ENCODE results near the gene RXYLT1. TPM values are rescaled to one million over a fixed set of nuclear protein-coding genes. Genes with fewer than 3 reads are reported as not detected.
A peak's percentile ranks its signal among the peaks of the same experiment; 100 is the strongest.
"Not testable (repeated sequence)": the region's sequence is repeated elsewhere in the genome, so short reads cannot be mapped to it uniquely, and the experiment has no call there.

Gene RXYLT1, protein sequence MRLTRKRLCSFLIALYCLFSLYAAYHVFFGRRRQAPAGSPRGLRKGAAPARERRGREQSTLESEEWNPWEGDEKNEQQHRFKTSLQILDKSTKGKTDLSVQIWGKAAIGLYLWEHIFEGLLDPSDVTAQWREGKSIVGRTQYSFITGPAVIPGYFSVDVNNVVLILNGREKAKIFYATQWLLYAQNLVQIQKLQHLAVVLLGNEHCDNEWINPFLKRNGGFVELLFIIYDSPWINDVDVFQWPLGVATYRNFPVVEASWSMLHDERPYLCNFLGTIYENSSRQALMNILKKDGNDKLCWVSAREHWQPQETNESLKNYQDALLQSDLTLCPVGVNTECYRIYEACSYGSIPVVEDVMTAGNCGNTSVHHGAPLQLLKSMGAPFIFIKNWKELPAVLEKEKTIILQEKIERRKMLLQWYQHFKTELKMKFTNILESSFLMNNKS
- polyA plus RNA-seq (10.2 to 17.0 TPM (median 16.5 TPM) in 3 replicates), polyA minus RNA-seq (3.9 to 6.2 TPM (median 5.5 TPM) in 3 replicates)
- polyA plus RNA-seq (2011; ENCODE audit: low read depth) = 5.9 TPM
- 11.9 and 18.2 TPM in 2 replicates for polyA plus RNA-seq (2011; cell fraction: cytosol; rRNA removed)
- 9.4 and 15.3 TPM in 2 replicates for polyA plus RNA-seq (2011; cell fraction: nucleus; rRNA removed)
- 14.6 and 15.0 TPM in 2 replicates for polyA plus RNA-seq (2012; ENCODE audit: low replicate concordance)
- polyA minus RNA-seq (2011; cell fraction: cytosol; rRNA and poly(A)+ RNA removed) = 12.1 TPM
- polyA minus RNA-seq (2011; cell fraction: nucleus; rRNA and poly(A)+ RNA removed) = 5.3 and 8.2 TPM in 2 replicates

GRCh38 chr12:63779498-63780481 is at the start of gene RXYLT1:
RXYLT1 (plus strand) TSS chr12:63779909; CDS start chr12:63779961, 52 bp downstream.
- dilution Hi-C loops (cut with MboI; ENCODE audit: extremely low pct_ligation_motif_present, low sequenced_read_pairs) = no loop called here
- Histone ChIP-seq H4K20me1 (ENCODE audit: control insufficient read depth, extremely low read depth, insufficient read depth, low read length) (no peaks in the 10 kb centered on the region), H3K27me3 (ENCODE audit: control insufficient read depth, extremely low read depth, insufficient read depth, low read length) (no peaks in the 10 kb centered on the region), H3K4me3 (ENCODE audit: control insufficient read depth in 2 of 3, extremely low read depth in 1 of 3, insufficient read depth in 2 of 3, low read depth in 1 of 3, low read length in 3 of 3) (peak within 1 kb of the TSS; percentile 85 to 90 (median 86)), H3K27ac (ENCODE audit: control insufficient read depth, insufficient read depth, low read length) (peak within 1 kb of the TSS; percentile 79), H3K9me3 (ENCODE audit: control insufficient read depth, low read depth, low read length) (no peaks in the 10 kb centered on the region), H3K4me2 (ENCODE audit: control insufficient read depth, extremely low read depth, insufficient read depth, low read depth, low read length) (peak within 1 kb of the TSS; percentile 97), H3K36me3 (ENCODE audit: control insufficient read depth in 2 of 2, extremely low read depth in 1 of 2, insufficient read depth in 2 of 2, low read length in 2 of 2) (peaks cover 6 to 9% of the 10 kb centered on the region in 2 experiments), H3K9ac (ENCODE audit: control insufficient read depth, extremely low read depth, insufficient read depth, low read length) (peak within 1 kb of the TSS; percentile 91), H3K79me2 (ENCODE audit: control insufficient read depth, insufficient read depth, low read length) (peaks cover 5% of the 10 kb centered on the region), H2AFZ (ENCODE audit: control insufficient read depth, low read length) (peak within 1 kb of the TSS; percentile 99), H3K4me1 (ENCODE audit: control insufficient read depth, extremely low read depth, insufficient read depth, low read length) (peaks cover 10% of the 10 kb centered on the region), H3K9me1 (ENCODE audit: control insufficient read depth, extremely low read depth, insufficient read depth, low read length) (no peaks in the 10 kb centered on the region)
- no peak for TF ChIP-seq EZH2 (IDR thresholded peaks at IDR 0.05; ENCODE audit: low read length)
- TF ChIP-seq, protein P1, sequence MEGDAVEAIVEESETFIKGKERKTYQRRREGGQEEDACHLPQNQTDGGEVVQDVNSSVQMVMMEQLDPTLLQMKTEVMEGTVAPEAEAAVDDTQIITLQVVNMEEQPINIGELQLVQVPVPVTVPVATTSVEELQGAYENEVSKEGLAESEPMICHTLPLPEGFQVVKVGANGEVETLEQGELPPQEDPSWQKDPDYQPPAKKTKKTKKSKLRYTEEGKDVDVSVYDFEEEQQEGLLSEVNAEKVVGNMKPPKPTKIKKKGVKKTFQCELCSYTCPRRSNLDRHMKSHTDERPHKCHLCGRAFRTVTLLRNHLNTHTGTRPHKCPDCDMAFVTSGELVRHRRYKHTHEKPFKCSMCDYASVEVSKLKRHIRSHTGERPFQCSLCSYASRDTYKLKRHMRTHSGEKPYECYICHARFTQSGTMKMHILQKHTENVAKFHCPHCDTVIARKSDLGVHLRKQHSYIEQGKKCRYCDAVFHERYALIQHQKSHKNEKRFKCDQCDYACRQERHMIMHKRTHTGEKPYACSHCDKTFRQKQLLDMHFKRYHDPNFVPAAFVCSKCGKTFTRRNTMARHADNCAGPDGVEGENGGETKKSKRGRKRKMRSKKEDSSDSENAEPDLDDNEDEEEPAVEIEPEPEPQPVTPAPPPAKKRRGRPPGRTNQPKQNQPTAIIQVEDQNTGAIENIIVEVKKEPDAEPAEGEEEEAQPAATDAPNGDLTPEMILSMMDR (optimal IDR thresholded peaks at IDR 0.05 in 1 of 3, IDR thresholded peaks at IDR 0.05 in 1 of 3, conservative IDR thresholded peaks at IDR 0.05 in 1 of 3; ENCODE audit: extremely low read depth in 1 of 3, insufficient read depth in 2 of 3, low read length in 3 of 3) = no peak
- peak; percentile 71 for FAIRE-seq
- DNase-seq (ENCODE audit: low read depth, low spot score) = no peak

GRCh38 chr12:63732779-63733178 is 46.9 kb upstream of the RXYLT1 start:
- FAIRE-seq; H3K9me3 ChIP-seq (ENCODE audit: control insufficient read depth, low read depth, low read length); DNase-seq (ENCODE audit: low read depth, low spot score); H3K4me2 ChIP-seq (ENCODE audit: control insufficient read depth, extremely low read depth, insufficient read depth, low read depth, low read length); H3K27me3 ChIP-seq (ENCODE audit: control insufficient read depth, extremely low read depth, insufficient read depth, low read length); H2AFZ ChIP-seq (ENCODE audit: control insufficient read depth, low read length); dilution Hi-C loops (cut with MboI; ENCODE audit: extremely low pct_ligation_motif_present, low sequenced_read_pairs); H3K9me1 ChIP-seq (ENCODE audit: control insufficient read depth, extremely low read depth, insufficient read depth, low read length); H4K20me1 ChIP-seq (ENCODE audit: control insufficient read depth, extremely low read depth, insufficient read depth, low read length); H3K79me2 ChIP-seq (ENCODE audit: control insufficient read depth, insufficient read depth, low read length); H3K4me3 ChIP-seq (ENCODE audit: control insufficient read depth in 2 of 3, extremely low read depth in 1 of 3, insufficient read depth in 2 of 3, low read depth in 1 of 3, low read length in 3 of 3); H3K27ac ChIP-seq (ENCODE audit: control insufficient read depth, insufficient read depth, low read length); H3K36me3 ChIP-seq (ENCODE audit: control insufficient read depth in 2 of 2, extremely low read depth in 1 of 2, insufficient read depth in 2 of 2, low read length in 2 of 2); H3K9ac ChIP-seq (ENCODE audit: control insufficient read depth, extremely low read depth, insufficient read depth, low read length); H3K4me1 ChIP-seq (ENCODE audit: control insufficient read depth, extremely low read depth, insufficient read depth, low read length): not testable (repeated sequence)

DNA sequence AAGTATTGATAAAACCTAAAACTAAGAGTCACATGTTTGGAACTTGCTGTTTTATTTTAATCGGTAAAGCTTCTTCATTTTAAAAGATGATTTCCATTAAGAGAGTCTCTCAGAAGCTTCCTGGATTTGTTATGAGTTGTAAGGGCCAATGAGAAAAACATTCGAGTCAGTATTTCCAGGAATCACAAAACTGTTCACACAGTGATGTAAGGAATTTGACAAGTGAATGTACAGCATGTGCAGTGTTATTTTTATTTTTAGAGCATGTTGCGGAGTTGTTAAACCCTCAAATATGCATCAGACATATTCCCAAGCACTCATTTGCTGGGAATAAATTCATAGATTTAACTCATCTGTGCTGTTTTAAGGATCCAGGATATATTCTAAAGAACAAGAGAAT is 46.1 kb upstream of the RXYLT1 start:
- H3K4me2 ChIP-seq (ENCODE audit: control insufficient read depth, extremely low read depth, insufficient read depth, low read depth, low read length); dilution Hi-C loops (cut with MboI; ENCODE audit: extremely low pct_ligation_motif_present, low sequenced_read_pairs); H3K27me3 ChIP-seq (ENCODE audit: control insufficient read depth, extremely low read depth, insufficient read depth, low read length); H3K4me3 ChIP-seq (ENCODE audit: control insufficient read depth in 2 of 3, extremely low read depth in 1 of 3, insufficient read depth in 2 of 3, low read depth in 1 of 3, low read length in 3 of 3); H3K36me3 ChIP-seq (ENCODE audit: control insufficient read depth in 2 of 2, extremely low read depth in 1 of 2, insufficient read depth in 2 of 2, low read length in 2 of 2); H2AFZ ChIP-seq (ENCODE audit: control insufficient read depth, low read length); H3K27ac ChIP-seq (ENCODE audit: control insufficient read depth, insufficient read depth, low read length); H3K9me1 ChIP-seq (ENCODE audit: control insufficient read depth, extremely low read depth, insufficient read depth, low read length); H4K20me1 ChIP-seq (ENCODE audit: control insufficient read depth, extremely low read depth, insufficient read depth, low read length); H3K9me3 ChIP-seq (ENCODE audit: control insufficient read depth, low read depth, low read length); FAIRE-seq; H3K4me1 ChIP-seq (ENCODE audit: control insufficient read depth, extremely low read depth, insufficient read depth, low read length); H3K79me2 ChIP-seq (ENCODE audit: control insufficient read depth, insufficient read depth, low read length); DNase-seq (ENCODE audit: low read depth, low spot score); H3K9ac ChIP-seq (ENCODE audit: control insufficient read depth, extremely low read depth, insufficient read depth, low read length): not testable (repeated sequence)

Measured in keratinocyte (primary cell).